Posterior vena cava (tissue), 2 donors: Measurements from ENCODE around the gene NLRP4. TPM values are rescaled to one million over a fixed set of nuclear protein-coding genes. Genes with fewer than 3 reads are reported as not detected.
"Not testable (repeated sequence)": the region's sequence is repeated elsewhere in the genome, so short reads cannot be mapped to it uniquely, and the experiment has no call there.

Source experiments
- DNase-seq: peaks from one replicate; pipeline ENCODE4 v3.0.0-alpha.2; 2020; ENCODE audit warnings: low spot score
- intact Hi-C, 2 donors: fragments of 100-400 bp; cut with DNase I; formaldehyde crosslinking; loops; one replicate each; pipeline versions ENCODE4 v1.14.1 to v1.14.2; 2022 to 2023
- total RNA-seq, 2 donors: library from RNA; stranded (reverse); fragmentation: NEBNext Ultra II Directional; extraction: Animal tissue kit (Norgen Biotek cat#: 25700); gene quantifications; one replicate each; pipeline ENCODE4 v1.2.1, GENCODE V29; 2021
- donor health status: DM: yes; HTN: yes; CAD: no.
- donor health status: DM: yes; HTN: yes; CAD: no.

The NLRP4 gene
- total RNA-seq, 2 donors from 2014 or later = not detected

DNA sequence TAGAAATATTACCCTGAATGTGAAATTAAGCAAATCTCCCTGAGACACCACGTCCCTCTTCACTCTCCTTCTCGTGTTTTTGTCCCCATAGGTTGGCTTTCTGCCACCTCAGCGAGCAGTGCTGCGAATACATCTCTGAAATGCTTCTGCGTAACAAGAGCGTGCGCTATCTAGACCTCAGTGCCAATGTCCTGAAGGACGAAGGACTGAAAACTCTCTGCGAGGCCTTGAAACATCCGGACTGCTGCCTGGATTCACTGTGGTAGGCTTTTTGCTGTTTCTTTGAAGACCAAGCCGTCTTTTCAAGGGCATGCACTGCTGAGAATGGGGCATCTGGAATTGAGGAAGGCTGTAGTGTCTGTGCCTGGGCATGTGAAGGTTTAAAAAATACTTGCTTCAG lies 34.4 kb downstream of the NLRP4 start:
- no peak for DNase-seq
- intact Hi-C loops = no loop called here

DNA sequence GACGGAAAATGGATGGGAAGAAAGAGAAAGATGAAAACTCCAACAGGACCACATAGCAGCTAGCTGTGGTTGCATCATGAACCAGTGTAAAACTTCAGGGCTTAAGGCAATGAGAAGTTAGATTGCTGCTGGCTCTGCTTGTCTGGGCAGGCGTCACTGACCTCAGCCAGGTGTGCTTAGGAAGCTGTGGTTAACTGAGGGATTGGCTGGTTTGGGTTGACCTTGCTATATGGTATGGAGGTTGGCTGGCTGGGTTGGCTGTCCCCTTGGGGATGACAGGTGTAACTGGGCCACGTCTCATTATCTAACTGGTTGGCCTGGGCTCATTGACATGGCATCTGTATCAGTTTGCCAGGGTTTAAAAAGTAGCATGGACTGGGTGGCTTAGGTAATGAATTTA lies 40.9 kb downstream of the NLRP4 start:
- intact Hi-C loops = no loop called here
- DNase-seq = no peak

- DNase-seq = no peak
These were observed 46.3 kb downstream of the NLRP4 start for GRCh38 chr19:55882626-55883025.

GRCh38 chr19:55898911-55899310 lies 62.6 kb downstream of the NLRP4 start:
- no peak for DNase-seq
- intact Hi-C loops = no loop called here

More at GRCh38 chr19:55882626-55883025, 46.3 kb downstream of the NLRP4 start:
- intact Hi-C loops = no loop called here

GRCh38 chr19:55901369-55902079 lies 65.2 kb downstream of the NLRP4 start:
- no peak for DNase-seq
- intact Hi-C loops = no loop called here

GRCh38 chr19:55902080-55902751 lies 65.9 kb downstream of the NLRP4 start:
- intact Hi-C loops = no loop called here
- DNase-seq = no peak

GRCh38 chr19:55907286-55907685 lies 70.9 kb downstream of the NLRP4 start:
- intact Hi-C loops = no loop called here
- no peak for DNase-seq

DNA sequence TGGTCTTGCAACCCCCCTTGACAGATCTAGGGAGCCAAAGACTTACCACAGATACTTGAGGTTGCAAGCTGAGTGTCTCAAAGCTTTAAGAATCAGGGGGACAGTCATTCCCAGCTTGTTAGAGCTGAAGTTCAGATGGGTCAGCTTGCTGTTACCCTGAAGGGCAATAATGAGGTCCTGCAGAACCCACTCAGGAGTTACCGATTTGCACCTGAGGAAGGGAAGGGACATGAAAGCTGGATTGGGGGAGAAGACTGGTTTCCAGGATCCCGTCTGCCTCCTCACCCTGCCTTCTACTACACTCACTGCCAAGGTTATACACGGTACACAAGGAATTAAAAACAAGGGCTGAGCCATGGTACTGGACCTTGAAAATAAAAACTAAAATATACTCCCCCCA lies 71.4 kb downstream of the NLRP4 start:
- no peak for DNase-seq
- intact Hi-C loops = no loop called here

DNA sequence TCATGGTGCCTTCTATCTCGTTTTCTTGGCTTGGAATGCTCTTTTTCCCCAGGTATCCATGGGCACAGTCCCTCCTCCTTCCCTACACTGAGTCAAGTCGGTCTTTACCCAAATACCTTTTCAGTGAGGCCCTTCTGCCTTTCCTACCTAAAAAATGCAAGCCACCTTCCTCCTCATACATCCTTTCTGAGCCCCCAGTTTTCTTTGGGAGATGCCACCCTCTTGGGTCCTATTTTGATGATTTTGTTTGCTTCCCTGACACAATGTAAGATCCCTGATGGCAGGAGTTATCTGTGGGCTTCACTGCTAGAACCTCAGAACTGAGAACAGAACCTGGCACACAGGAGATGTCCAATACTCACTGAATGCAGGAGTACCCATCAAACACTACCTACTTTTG lies 73.5 kb downstream of the NLRP4 start:
- intact Hi-C loops = no loop called here
- no peak for DNase-seq

DNA sequence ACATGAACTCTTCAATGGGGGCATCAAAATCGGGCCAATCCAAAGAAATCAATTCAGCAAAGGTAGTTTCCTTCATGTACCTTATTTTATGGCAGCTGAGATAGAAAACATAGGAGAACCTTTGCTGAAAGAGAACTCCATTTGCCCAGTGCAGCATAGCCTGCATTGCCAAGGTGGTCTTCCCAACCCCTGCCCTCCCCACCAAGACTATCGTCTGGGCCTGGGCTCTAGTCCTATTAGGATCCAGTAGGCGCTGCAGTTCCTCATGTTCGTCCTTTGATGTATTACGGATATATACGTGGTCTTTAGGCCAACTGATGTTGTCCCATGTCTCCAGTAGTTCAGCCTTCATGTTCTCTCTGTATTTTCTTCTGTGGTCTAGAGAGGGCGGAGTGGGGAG lies 76.6 kb downstream of the NLRP4 start:
- intact Hi-C loops = no loop called here
- no peak for DNase-seq

DNA sequence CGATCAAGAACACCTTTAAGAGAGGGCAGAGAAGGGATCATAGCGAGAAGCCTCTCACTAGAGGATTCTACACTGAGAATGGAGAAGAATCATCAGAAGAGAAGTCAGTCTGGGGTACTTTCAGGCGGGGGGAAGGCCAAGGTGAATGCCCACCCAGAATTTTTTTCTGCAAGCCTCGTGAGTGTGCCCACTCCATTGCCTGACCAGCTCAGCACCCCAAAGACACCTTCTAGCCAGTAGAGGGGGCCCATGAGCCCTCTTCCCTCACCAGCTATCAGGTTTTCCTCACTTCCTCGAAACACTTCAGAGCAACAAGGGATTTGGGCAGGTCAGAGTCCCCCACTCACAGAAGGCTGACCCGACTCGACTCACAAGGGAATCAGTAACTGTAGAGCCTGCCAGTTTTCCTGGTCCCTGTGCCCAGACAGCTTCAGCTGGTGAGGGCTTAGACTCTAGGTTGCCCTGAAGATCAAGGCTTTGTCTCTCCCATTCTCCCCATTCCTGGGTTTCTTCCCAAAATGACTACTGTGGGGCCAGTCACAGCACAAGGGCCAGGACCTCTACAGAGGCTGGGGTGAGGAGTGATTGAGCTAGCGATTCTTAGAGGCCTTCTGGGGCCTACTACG lies 77.4 kb downstream of the NLRP4 start:
- intact Hi-C loops = no loop called here

GRCh38 chr19:55923556-55923955 lies 87.2 kb downstream of the NLRP4 start:
- no peak for DNase-seq

More for the DNA sequence above, 77.4 kb downstream of the NLRP4 start:
- DNase-seq = no peak

DNA sequence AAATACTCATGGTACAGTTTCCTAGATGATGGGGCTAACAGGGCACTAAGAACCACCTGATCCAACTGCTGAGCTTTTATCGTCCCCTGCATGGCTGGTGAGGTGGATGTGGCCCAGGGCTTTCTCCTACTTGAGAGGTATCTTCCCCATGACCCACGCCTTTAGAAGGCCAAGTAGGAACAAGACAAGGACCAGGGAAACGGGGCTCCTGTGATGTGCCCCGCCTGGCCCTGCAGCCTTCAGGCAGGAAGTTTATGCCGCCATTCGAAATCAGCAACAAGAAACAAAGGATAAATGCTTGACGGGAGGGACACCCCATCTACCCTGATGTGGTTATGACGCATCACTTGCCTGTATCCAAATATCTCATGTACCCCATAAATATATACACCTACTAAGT lies 91.7 kb downstream of the NLRP4 start:
- intact Hi-C loops = no loop called here
- no peak for DNase-seq

More at GRCh38 chr19:55923556-55923955, 87.2 kb downstream of the NLRP4 start:
- intact Hi-C loops = no loop called here

DNA sequence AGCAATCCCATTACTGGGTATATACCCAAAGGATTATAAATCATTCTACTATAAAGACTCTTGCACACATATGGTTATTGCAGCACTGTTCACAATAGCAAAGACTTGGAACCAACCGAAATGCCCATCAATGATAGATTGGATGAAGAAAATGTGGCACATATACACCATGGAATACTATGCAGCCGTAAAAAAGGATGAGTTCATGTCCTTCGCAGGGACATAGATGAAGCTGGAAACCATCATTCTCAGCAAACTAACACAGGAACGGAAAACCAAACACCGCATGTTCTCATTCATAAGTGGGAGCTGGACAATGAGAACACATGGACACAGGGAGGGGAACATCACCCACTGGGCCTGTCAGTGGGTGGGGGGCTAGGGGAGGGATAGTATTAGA lies 92.9 kb downstream of the NLRP4 start:
- DNase-seq = not testable (repeated sequence)

GRCh38 chr19:55930996-55931515 lies 94.7 kb downstream of the NLRP4 start:
- intact Hi-C loops = no loop called here
- DNase-seq = no peak

More for the DNA sequence above, 92.9 kb downstream of the NLRP4 start:
- intact Hi-C loops = not testable (repeated sequence)

Other genes with a start within 250 kb of the NLRP4 start
- gene FIZ1, start 237.0 kb upstream of the NLRP4 start, total RNA-seq = 1 to 10 TPM; 7.8 to 9.7 TPM
- gene ZNF524, start 236.3 kb upstream of the NLRP4 start, total RNA-seq = 10 to 100 TPM; 10.6 to 11.1 TPM
- gene ZNF865, start 230.9 kb upstream of the NLRP4 start, total RNA-seq = 10 to 100 TPM; 10.1 to 12.6 TPM
- gene ZNF784, start 212.0 kb upstream of the NLRP4 start, total RNA-seq = 1 to 10 TPM; 3.6 to 4.3 TPM
- gene ZNF580, start 195.5 kb upstream of the NLRP4 start, total RNA-seq = 10 to 100 TPM; 32.0 to 36.7 TPM
- 10 to 100 TPM in 1 of 2 donors, 1 to 10 TPM in 1; 8.0 to 12.0 TPM for gene ZNF581, start 192.9 kb upstream of the NLRP4 start, total RNA-seq
- gene CCDC106, start 188.3 kb upstream of the NLRP4 start, total RNA-seq = 10 to 100 TPM in 1 of 2 donors, 1 to 10 TPM in 1; 8.6 to 13.6 TPM
- 10 to 100 TPM; 89.3 to 91.7 TPM for gene U2AF2, start 181.5 kb upstream of the NLRP4 start, total RNA-seq
- 10 to 100 TPM; 75.5 to 76.4 TPM for gene EPN1, start 161.3 kb upstream of the NLRP4 start, total RNA-seq
- not detected for gene NLRP9, start 98.1 kb upstream of the NLRP4 start, total RNA-seq
- gene RFPL4A, start 77.4 kb upstream of the NLRP4 start, total RNA-seq = not detected
- gene RFPL4AL1, start 67.4 kb upstream of the NLRP4 start, total RNA-seq = not detected
- not detected for gene NLRP11, start 4.5 kb upstream of the NLRP4 start, total RNA-seq
- not detected for gene NLRP13, start 95.8 kb downstream of the NLRP4 start, total RNA-seq
- gene NLRP8, start 111.3 kb downstream of the NLRP4 start, total RNA-seq = not detected
- gene NLRP5, start 150.2 kb downstream of the NLRP4 start, total RNA-seq = not detected